Measurements from ENCODE around the gene TM9SF1. TPM values are rescaled to one million over a fixed set of nuclear protein-coding genes. Genes with fewer than 3 reads are reported as not detected.
A peak's percentile ranks its signal among the peaks of the same experiment; 100 is the strongest.

The TM9SF1 gene
- total and polyA plus RNA-seq, 9 of the 15 experiments (the other 6 are each of a cell fraction or from before 2014, with no cell fraction given), result 5.3 to 20.3 (median 11.8) TPM

DNA sequence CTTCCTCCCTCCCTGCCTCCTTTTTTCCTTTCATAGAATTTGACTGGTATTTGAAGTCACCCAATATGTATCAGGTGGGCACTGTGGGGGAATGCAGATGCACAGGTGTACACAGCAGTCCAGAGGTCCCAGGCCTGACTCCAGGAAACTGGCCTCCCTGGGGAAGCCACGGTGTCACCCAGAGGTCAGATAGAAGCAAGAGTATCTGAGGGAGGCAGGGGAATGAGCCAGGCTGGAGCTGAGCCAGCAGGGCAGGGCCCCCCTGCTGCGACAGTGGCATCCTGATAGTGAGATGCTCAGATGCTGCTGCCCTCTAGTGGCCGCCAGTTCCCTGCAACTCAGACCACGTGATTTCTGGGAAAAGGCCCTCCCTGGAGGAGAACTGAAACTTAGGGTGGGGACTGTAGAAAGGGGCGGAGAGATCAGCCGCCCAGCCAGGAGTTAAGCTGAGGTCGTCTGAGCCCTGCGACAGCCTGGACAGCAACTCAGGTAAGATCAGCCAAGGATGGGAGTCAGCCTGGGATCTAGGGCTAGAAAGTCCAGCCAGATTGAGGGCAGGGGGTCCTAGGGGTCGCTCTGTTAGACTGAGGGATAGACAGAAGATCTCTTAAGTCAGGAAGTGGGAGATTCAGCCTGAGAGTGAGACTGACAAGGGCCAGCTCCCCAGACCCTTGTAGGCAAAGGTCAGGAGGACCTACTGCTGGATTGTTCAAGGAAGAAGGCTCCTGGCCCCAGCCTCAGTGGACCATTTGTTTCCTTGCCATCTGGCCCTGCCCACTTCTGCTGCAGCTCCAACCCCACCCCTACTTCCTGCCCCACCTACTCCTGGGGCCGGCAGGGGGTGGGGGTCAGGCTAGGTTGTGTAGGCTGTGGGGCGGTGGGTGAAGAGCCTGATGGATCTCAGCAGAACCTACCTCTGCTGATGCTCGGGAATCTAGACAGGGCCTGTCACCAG lies 34.1 kb downstream of the TM9SF1 start, which contains the start of gene IRF9 (continued):
- TF ChIP-seq, protein P1, sequence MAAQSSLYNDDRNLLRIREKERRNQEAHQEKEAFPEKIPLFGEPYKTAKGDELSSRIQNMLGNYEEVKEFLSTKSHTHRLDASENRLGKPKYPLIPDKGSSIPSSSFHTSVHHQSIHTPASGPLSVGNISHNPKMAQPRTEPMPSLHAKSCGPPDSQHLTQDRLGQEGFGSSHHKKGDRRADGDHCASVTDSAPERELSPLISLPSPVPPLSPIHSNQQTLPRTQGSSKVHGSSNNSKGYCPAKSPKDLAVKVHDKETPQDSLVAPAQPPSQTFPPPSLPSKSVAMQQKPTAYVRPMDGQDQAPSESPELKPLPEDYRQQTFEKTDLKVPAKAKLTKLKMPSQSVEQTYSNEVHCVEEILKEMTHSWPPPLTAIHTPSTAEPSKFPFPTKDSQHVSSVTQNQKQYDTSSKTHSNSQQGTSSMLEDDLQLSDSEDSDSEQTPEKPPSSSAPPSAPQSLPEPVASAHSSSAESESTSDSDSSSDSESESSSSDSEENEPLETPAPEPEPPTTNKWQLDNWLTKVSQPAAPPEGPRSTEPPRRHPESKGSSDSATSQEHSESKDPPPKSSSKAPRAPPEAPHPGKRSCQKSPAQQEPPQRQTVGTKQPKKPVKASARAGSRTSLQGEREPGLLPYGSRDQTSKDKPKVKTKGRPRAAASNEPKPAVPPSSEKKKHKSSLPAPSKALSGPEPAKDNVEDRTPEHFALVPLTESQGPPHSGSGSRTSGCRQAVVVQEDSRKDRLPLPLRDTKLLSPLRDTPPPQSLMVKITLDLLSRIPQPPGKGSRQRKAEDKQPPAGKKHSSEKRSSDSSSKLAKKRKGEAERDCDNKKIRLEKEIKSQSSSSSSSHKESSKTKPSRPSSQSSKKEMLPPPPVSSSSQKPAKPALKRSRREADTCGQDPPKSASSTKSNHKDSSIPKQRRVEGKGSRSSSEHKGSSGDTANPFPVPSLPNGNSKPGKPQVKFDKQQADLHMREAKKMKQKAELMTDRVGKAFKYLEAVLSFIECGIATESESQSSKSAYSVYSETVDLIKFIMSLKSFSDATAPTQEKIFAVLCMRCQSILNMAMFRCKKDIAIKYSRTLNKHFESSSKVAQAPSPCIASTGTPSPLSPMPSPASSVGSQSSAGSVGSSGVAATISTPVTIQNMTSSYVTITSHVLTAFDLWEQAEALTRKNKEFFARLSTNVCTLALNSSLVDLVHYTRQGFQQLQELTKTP (IDR thresholded peaks at IDR 0.05; ENCODE audit: low read depth in 1 of 2, partially characterized antibody in 2 of 2), result peak in 1 of 2 experiments; percentile 22
- TF ChIP-seq ELK1 (CRISPR knock-in tag; IDR thresholded peaks at IDR 0.05) (no peak), PPARD (CRISPR knock-in tag; IDR thresholded peaks at IDR 0.05) (no peak), RBM17 (IDR thresholded peaks at IDR 0.05; ENCODE audit: borderline replicate concordance, low read depth, low read length) (no peak), GABPA (tag; conservative IDR thresholded peaks at IDR 0.05; ENCODE audit: low read depth) (no peak; the same call in 1 of the 2 replicates), GATA2 (CRISPR knock-in tag; IDR thresholded peaks at IDR 0.05) (0 out of 2 replicates have a peak, but pooled peaks have one; percentile 16), ZC3H11A (IDR thresholded peaks at IDR 0.05; ENCODE audit: low read depth, low read length) (no peak), PTTG1 (tag; IDR thresholded peaks at IDR 0.05; ENCODE audit: low read depth) (no peak), SMC3 (conservative IDR thresholded peaks at IDR 0.05; ENCODE audit: insufficient read depth, low read depth, low read length) (peak; percentile 74), FOS (IDR thresholded peaks at IDR 0.05; ENCODE audit: extremely low read depth, insufficient read length) (no peak), ZNF592 (IDR thresholded peaks at IDR 0.05) (peak; percentile 59; the same call in 1 of the 2 replicates), PHF21A (IDR thresholded peaks at IDR 0.05; ENCODE audit: borderline replicate concordance, low read depth) (no peak), ZNF232 (CRISPR knock-in tag; IDR thresholded peaks at IDR 0.05) (no peak), ZNF316 (IDR thresholded peaks at IDR 0.05) (no peak), ZNF76 (CRISPR knock-in tag; IDR thresholded peaks at IDR 0.05; ENCODE audit: borderline replicate concordance) (no peak), DMBX1 (CRISPR knock-in tag; IDR thresholded peaks at IDR 0.05; ENCODE audit: borderline replicate concordance) (0 out of 2 replicates have a peak, but pooled peaks have one; percentile 52), ZKSCAN3 (CRISPR knock-in tag; IDR thresholded peaks at IDR 0.05) (no peak), ZNF79 (CRISPR knock-in tag; IDR thresholded peaks at IDR 0.05; ENCODE audit: low read depth) (no peak)
